Mesodermal cell (in vitro differentiated cells): ENCODE results near the gene BCS1L. TPM values are rescaled to one million over a fixed set of nuclear protein-coding genes. Genes with fewer than 3 reads are reported as not detected.

ENCODE experiments used
- H3K27ac ChIP-seq: 2 replicates; pipeline ENCODE4 v1.7.0; 2013; ENCODE audit warnings: mild to moderate bottlenecking, low read depth, low read length, moderate library complexity; ENCODE audit not compliant: severe bottlenecking
- H3K36me3 ChIP-seq: 2 replicates; pipeline ENCODE4 v1.7.1; 2013; ENCODE audit warnings: mild to moderate bottlenecking, low read length, moderate library complexity; ENCODE audit not compliant: control insufficient read depth, insufficient read depth
- H3K4me1 ChIP-seq: one replicate; pipeline ENCODE4 v1.7.1; 2013; ENCODE audit warnings: mild to moderate bottlenecking, low read length; ENCODE audit not compliant: insufficient read depth, control insufficient read depth, poor library complexity, severe bottlenecking
- H3K4me3 ChIP-seq: 2 replicates; pipeline ENCODE4 v1.7.0; 2013; ENCODE audit warnings: low read length, control low read depth, mild to moderate bottlenecking; ENCODE audit not compliant: insufficient read depth, poor library complexity, severe bottlenecking; ENCODE audit errors: extremely low read depth
- H3K9me3 ChIP-seq: 2 replicates; pipeline ENCODE4 v1.7.1; 2013; ENCODE audit warnings: mild to moderate bottlenecking, low read length, moderate library complexity; ENCODE audit not compliant: control insufficient read depth
- WGBS, 2 experiments: methylation state at CpG; one replicate each; pipeline ENCODE4 v1.1.5; 2013; ENCODE audit warnings: missing lambda C conversion rate in 2 of 2; ENCODE audit not compliant: insufficient coverage in 2 of 2; 5-methylcytosine and 5-hydroxymethylcytosine counted together
- polyA plus RNA-seq, 2 experiments: library from polyadenylated mRNA; stranded (reverse); fragments of 50-300 nt; gene quantifications; one replicate each; pipeline ENCODE4 v1.2.3, GENCODE V29; 2013

BCS1L gene, protein sequence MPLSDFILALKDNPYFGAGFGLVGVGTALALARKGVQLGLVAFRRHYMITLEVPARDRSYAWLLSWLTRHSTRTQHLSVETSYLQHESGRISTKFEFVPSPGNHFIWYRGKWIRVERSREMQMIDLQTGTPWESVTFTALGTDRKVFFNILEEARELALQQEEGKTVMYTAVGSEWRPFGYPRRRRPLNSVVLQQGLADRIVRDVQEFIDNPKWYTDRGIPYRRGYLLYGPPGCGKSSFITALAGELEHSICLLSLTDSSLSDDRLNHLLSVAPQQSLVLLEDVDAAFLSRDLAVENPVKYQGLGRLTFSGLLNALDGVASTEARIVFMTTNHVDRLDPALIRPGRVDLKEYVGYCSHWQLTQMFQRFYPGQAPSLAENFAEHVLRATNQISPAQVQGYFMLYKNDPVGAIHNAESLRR
- 31.9 TPM for polyA plus RNA-seq (2013, experiment 1 of 2)
- polyA plus RNA-seq (2013, experiment 2 of 2): 26.0 TPM

DNA sequence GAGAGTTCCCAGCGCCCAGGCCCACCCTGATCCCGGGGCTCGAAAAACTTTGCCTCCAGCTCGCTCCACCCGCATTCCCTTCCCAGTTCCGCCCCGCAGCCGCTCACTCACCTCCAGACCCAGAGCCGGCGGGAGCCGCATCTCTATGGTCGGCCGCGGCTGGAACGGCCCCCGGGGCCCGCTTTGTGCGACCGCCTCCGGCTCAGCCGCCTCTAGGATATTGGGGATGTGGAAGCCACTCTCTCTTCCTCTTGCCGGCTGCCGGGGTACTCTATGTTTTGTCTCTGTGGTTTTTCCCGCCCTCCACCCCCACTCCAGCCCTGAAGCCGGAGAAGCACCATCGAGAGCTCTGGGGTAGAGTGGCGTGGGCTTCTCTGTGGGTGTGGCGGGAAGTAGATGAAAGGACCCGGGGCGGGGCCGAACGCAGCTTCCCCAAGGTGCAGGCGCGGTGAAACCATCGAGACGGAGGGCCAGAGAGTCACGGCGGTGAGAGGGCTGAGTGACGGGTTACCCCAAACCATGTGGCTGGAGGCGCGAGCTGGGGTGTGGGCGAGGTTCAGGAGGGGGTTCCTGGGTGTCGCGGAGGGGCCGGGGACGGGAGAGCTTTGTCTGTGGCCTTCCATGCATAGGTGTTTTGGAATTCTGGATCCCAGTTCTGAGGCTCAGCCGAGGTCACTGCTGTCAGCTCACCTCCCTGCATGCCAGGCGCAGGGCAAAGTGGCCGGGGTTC is at the start of gene BCS1L, which contains the start of gene ZNF142:
BCS1L (plus strand) TSS at position 426 of the 730 bp plus-strand sequence. CDS start 1,305 bp downstream, outside the sequence.
ZNF142 (minus strand) TSS at position 366 of the 730 bp plus-strand sequence. CDS start 3,194 bp downstream, outside the sequence.
- Histone ChIP-seq H3K36me3 (peaks cover 69% of the 10 kb centered on the region), H3K4me1 (no peaks in the 10 kb centered on the region), H3K4me3 (peak within 1 kb of the TSS; percentile 89), H3K9me3 (no peaks in the 10 kb centered on the region), H3K27ac (peak within 1 kb of the TSS; percentile 31)
- WGBS, 2 experiments: 0 to 1% methylated on average over 18 to 33 of the region's 49 CpGs

DNA sequence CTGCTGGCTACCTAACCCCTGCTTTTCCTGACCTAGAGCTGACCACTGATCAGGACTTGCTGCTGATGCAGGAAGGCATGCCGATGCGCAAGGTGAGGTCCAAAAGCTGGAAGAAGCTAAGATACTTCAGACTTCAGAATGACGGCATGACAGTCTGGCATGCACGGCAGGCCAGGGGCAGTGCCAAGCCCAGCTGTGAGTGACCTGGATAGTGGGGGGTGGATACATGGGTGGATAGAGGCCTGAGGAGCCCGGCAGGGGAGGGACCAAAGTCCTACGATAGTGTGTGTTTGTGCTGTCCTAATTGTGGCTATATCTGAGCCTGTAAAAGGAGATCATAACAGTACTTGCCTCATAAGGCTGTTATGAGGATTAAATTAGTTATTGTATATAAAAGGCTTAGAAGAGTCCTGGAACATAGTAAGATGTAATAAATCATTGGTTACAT is 43.6 kb upstream of the BCS1L start:
- no peak overlapping the region for H3K4me3 ChIP-seq
- WGBS, 2 experiments: 91 to 93% methylated on average over 6 of the region's 6 CpGs
- H3K36me3 ChIP-seq: no peaks in the 10 kb centered on the region
- no peaks in the 10 kb centered on the region for H3K9me3 ChIP-seq
- H3K27ac ChIP-seq: no peak overlapping the region
- H3K4me1 ChIP-seq: no peaks in the 10 kb centered on the region

DNA sequence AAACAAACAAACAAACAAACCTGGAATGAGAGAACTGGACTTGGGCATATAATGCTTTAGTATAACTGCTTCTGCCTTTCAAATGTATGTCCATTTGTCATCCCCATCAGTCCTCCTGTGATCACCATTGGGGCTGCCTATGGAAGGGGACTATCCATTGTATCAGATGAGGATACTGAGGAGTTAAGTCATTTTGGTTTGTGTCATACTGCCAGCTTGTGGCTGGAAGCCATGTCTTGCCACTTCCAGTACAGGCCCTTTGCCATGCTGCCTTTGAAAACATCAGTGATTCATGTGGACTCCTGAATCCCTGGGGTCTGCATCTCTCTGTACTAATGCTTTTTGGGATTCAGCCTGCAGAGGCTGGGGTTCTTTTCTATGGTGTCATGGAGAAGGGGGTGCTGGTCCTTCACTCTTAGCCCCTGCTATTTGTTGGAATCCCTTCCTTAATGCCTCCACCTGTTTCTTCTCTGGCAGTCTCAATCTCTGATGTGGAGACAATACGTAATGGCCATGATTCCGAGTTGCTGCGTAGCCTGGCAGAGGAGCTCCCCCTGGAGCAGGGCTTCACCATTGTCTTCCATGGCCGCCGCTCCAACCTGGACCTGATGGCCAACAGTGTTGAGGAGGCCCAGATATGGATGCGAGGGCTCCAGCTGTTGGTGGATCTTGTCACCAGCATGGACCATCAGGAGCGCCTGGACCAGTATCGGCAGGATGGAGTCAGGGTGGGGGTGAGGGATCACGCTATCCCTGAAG is 41.2 kb upstream of the BCS1L start:
- H3K4me3 ChIP-seq: no peak overlapping the region
- WGBS, 2 experiments: 91 to 93% methylated on average over 8 to 9 of the region's 9 CpGs
- H3K36me3 ChIP-seq: no peaks in the 10 kb centered on the region
- no peaks in the 10 kb centered on the region for H3K9me3 ChIP-seq
- H3K27ac ChIP-seq: no peak overlapping the region
- peaks cover 6% of the 10 kb centered on the region for H3K4me1 ChIP-seq

DNA sequence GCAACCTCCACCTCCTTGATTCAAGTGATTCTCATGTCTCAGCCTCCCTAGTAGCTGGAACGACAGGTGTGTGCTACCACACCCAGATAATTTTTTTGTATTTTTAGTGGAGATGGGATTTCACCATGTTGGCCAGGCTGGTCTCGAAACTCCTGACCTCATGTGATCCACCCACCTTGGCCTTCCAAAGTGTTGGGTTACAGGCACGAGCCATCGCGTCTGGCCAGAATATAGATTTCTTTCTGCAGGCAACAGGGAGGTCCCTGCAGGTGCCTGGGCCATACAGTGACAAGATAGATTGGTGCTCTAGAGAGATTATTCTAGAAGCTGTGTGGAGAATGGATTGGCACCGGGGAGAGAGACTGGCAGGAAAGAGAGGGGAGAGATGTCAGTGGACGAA is 38.5 kb upstream of the BCS1L start:
- no peaks in the 10 kb centered on the region for H3K36me3 ChIP-seq
- WGBS, 2 experiments: 40 to 62% methylated on average over 2 to 3 of the region's 7 CpGs
- H3K9me3 ChIP-seq: no peaks in the 10 kb centered on the region
- H3K4me1 ChIP-seq: peaks cover 7% of the 10 kb centered on the region
- no peak overlapping the region for H3K27ac ChIP-seq
- no peak overlapping the region for H3K4me3 ChIP-seq

DNA sequence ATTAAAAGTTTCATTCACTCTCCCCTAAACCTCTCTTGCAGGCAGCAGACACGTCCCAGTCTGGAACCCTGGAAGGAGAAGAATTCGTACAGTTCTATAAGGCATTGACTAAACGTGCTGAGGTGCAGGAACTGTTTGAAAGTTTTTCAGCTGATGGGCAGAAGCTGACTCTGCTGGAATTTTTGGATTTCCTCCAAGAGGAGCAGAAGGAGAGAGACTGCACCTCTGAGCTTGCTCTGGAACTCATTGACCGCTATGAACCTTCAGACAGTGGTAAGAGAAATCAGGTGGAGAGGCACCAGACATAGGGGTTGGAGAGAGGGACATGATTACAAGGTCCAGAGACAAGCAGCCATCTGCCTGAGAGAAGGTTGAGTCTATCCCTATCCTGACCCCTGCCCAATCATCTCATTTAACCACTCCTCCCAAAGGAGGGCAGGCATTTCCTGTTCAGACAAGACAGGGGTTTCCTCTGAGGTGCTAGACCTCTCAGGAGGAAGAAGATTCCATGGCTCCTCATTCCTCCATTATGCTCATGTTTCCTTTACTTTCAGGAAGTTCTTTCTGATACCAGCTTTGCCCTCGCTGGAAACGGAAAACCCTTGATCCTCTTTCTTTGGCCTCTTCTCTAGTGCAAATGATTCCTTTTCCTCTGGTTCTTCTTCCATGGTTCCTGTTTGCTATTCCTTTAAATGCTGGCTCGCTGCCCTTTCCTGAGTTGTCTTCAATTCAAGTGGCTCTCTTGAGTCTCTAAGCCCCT is 36.7 kb upstream of the BCS1L start:
- Histone ChIP-seq H3K4me3 (no peak overlapping the region), H3K36me3 (no peaks in the 10 kb centered on the region), H3K27ac (peak overlapping the region; percentile 53), H3K4me1 (peaks cover 7% of the 10 kb centered on the region), H3K9me3 (no peaks in the 10 kb centered on the region)
- 92% methylated on average over 6 to 7 of the region's 7 CpGs for whole genome bisulfite sequencing, 2 experiments

DNA sequence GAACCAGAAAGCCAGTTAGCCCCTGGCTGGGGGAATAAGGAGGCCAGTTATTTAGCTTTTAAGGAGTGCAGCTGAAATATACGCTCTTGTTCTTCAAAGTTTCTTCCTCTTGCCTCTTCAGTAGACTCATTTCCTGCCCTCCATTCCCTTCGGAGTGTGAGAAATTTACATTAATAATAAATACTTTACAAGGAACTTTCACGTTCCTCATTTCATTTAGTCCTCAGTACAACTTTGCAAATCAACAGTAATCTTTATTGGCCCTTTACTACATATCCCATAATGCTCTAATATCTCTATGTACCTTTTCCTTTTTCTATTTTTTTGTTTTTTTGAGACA is 36.1 kb upstream of the BCS1L start:
- H3K4me1 ChIP-seq: peaks cover 7% of the 10 kb centered on the region
- WGBS, 2 experiments: 93% methylated on average over 3 of the region's 3 CpGs; no CpG with 5 or more reads in 1 of the 2 experiments
- H3K4me3 ChIP-seq: no peak overlapping the region

DNA sequence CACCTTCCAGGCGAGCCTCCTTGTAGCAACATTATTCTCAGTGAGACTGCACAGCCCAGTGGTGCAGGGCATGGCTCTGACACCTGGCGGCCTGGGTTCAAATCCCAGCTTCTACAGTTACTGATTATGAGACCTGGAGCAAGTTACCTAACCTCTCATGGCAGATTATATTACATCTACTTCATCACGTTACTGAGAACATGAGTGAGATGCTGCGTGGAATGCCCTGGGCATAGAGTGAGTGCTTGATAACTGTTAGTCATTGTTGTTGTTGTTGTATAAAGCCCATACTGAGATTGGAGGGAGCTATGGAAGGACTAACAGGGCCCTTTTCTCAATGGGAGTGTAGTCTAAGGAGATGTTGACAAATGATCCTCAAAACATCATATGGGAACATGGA is 33.1 kb upstream of the BCS1L start:
- Histone ChIP-seq H3K36me3 (no peaks in the 10 kb centered on the region), H3K9me3 (no peaks in the 10 kb centered on the region), H3K4me1 (peaks cover 7% of the 10 kb centered on the region), H3K27ac (no peak overlapping the region), H3K4me3 (no peak overlapping the region)
- WGBS, 2 experiments: 80 to 85% methylated on average over 2 to 4 of the region's 4 CpGs

More for the DNA sequence above, 36.1 kb upstream of the BCS1L start:
- peak overlapping the region; percentile 53 for H3K27ac ChIP-seq
- H3K36me3 ChIP-seq: no peaks in the 10 kb centered on the region
- no peaks in the 10 kb centered on the region for H3K9me3 ChIP-seq

DNA sequence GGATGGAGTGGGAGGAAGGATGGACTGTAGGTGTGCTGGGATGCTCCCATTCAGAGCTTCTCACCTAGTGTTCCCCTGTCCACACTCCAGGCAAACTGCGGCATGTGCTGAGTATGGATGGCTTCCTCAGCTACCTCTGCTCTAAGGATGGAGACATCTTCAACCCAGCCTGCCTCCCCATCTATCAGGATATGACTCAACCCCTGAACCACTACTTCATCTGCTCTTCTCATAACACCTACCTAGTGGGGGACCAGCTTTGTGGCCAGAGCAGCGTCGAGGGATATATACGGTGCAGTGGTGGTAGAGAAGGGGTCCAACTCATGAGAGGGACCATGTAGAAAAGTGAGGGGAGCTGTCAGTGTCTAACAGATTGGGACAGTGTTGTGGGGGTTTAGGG is 31.5 kb upstream of the BCS1L start:
- Histone ChIP-seq H3K4me3 (no peak overlapping the region), H3K27ac (no peak overlapping the region), H3K4me1 (peaks cover 7% of the 10 kb centered on the region), H3K9me3 (no peaks in the 10 kb centered on the region), H3K36me3 (no peaks in the 10 kb centered on the region)
- WGBS, 2 experiments: 87 to 100% methylated on average over 2 to 3 of the region's 4 CpGs

DNA sequence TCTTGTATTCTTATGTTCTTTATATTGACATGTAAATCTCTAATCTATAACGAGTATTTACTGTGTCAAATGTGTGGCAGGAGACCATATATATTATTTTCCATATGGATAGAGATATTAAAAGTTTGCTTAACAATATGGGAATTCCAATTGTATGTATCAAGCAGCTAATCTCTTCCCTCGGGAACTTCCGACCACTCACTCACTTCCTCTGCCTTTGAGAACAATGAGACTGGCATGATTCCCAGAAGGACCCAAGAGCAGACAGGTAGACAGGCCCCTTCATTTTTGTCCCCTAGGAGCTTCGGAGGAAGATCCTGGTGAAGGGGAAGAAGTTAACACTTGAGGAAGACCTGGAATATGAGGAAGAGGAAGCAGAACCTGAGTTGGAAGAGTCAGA is 27.6 kb upstream of the BCS1L start:
- H3K27ac ChIP-seq: no peak overlapping the region

DNA sequence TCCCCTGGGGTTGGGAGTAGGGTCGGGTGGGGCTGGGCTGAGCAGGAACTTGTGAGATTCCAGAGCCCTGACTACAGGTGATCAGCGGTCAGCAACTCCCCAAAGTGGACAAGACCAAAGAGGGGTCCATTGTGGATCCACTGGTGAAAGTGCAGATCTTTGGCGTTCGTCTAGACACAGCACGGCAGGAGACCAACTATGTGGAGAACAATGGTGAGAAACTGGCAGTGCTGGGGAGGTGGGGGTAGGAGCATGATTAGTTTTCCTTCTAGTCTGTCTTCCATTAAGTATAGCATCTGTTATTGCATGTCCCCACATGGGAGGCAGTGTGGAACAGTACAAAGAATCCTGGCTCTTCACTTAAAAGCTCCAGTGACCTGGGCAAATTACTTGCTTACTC is 23.8 kb upstream of the BCS1L start:
- H3K36me3 ChIP-seq: peaks cover 76% of the 10 kb centered on the region
- H3K4me1 ChIP-seq: peaks cover 2% of the 10 kb centered on the region
- H3K4me3 ChIP-seq: no peak overlapping the region
- H3K9me3 ChIP-seq: no peaks in the 10 kb centered on the region
- H3K27ac ChIP-seq: no peak overlapping the region
- WGBS, 2 experiments: 90 to 97% methylated on average over 4 to 5 of the region's 5 CpGs

More for the DNA sequence above, 27.6 kb upstream of the BCS1L start:
- peaks cover 38% of the 10 kb centered on the region for H3K36me3 ChIP-seq
- no peaks in the 10 kb centered on the region for H3K9me3 ChIP-seq
- no peak overlapping the region for H3K4me3 ChIP-seq
- 100% methylated on average over 1 of the region's 4 CpGs for WGBS, 2 experiments
- peaks cover 2% of the 10 kb centered on the region for H3K4me1 ChIP-seq
